Epidermal melanocyte (primary cell): ENCODE results near the gene PARM1.

Experiments
- DNase-seq: peaks from one replicate; pipeline ENCODE4 v3.0.0; 2011; ENCODE audit warnings: low spot score; ENCODE audit not compliant: insufficient read length

PARM1 gene

DNA sequence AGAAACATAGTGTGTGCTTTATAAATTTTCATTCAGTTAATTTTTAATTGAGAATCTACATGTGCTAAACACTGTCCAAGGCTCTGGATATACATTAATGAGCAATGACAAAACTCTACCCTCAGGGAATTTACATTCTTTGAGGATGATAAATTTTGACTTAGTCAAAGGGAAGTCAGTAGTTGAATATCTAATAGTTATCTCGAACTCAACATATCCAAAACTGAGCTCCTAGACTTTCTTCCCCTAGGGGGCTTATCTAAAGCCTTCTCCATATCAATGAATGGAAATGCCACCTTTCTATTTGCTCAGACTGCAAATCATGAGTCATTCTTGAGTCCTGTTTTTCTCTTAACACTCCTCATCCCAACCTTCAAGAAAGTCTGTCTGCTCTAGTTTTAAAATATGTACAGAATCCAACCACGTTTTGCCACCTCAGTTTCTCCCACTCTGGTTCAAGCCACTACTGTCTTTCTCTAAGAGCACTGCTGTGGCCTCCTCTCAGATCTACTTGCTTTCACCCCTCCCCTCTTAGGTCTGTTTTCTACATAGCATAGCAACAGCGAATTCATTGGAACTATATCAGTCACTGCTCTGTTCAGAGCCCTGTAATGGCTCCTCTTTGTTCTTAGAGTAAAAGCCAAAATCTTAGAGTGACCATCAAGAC lies 9.5 kb downstream of the PARM1 start:
- no peak for DNase-seq

- DNase-seq, result no peak
These were observed 10.0 kb downstream of the PARM1 start for GRCh38 chr4:74942918-74943253.

DNA sequence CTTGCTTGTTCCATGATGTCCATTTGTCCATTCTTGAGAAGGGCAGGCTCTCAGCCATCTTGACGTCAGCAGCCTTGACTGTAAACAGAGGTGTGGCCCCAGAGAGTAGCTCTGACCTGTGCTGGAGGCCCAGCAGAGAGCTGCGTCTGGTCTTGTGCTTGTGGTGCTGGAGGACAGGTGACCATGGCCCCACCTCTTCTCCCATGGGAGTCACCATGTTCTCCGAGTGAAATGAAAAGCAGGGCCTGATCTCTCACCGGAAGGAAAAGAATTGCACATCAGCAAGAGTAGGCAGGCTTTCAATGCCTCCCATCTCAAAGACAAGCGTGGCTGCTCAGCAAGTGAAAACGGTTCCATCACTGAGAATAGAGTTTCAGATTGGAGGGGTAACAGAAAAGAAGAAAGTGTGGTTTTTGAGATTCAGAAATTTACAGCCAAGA lies 11.5 kb downstream of the PARM1 start:
- no peak for DNase-seq

DNA sequence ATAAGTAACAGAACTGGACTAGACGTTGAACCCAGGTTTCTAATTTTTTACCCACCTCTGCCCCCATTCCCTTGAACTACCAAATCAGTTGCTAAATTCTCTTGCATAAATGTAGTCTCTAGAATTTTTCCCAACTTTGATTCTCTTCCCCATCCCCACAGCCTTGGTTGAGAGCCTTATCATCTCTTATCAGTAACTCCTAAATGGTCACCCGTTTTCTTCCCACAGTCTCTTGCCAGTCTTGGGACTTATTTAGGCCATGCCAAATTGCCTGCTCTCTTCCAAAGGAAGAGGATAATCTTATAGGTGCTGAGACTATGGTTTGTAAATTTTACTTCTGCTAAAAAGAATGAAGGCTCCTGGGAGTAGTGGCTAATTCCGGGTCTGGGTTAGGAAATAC lies 13.3 kb downstream of the PARM1 start:
- no peak for DNase-seq

- DNase-seq, result no peak
These were observed 14.9 kb downstream of the PARM1 start for GRCh38 chr4:74947798-74948197.

- DNase-seq, result no peak
These were observed 15.3 kb downstream of the PARM1 start for GRCh38 chr4:74948236-74948635.

- DNase-seq, result no peak
These were observed 17.3 kb downstream of the PARM1 start for GRCh38 chr4:74950200-74950599.

GRCh38 chr4:74950882-74951281 lies 18.0 kb downstream of the PARM1 start:
- DNase-seq, result no peak

GRCh38 chr4:74953647-74954046 lies 20.7 kb downstream of the PARM1 start:
- no peak for DNase-seq

- no peak for DNase-seq
These were observed 26.0 kb downstream of the PARM1 start for GRCh38 chr4:74958881-74959280.

GRCh38 chr4:74961230-74961629 lies 28.3 kb downstream of the PARM1 start:
- no peak for DNase-seq

DNA sequence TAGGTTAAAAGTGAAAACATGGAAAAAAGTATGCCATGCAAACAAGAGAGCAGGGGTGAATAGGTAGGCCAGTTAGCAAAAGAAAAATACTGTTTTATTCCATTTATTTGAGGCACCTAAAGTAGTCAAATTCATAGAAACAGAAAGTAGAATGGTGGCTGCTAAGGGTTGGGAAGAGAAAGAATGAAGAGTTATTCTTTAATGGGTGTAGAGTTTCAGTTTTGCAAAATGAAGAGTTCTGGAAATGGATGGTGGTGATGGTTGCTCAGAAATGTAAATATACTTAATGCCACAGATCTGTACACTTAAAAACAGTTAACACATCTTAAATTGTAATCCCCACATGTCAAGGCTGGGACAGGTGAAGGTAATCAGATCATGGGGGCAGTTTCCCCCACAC lies 29.7 kb downstream of the PARM1 start:
- DNase-seq, result no peak

DNA sequence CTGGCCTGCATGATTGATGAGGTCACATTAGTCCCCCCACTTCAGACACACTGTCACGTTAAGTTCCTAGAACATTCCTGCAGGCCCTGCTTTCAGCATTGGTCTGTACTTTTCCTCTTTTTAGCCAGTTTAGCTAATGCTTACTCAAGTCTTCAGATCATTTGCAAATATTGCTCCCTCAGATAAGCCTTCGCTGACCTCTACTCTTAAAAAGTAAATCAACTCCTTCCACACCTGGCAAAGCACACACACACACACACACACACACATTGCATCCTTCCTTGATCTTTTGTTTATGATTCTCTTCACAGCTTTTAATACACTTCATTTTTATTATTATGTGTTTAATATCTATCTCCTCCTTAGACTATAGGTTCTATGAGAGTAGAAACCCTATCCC lies 31.4 kb downstream of the PARM1 start:
- DNase-seq, result no peak

- no peak for DNase-seq
These were observed 34.4 kb downstream of the PARM1 start for GRCh38 chr4:74967324-74967723.

- DNase-seq, result no peak
These were observed 35.7 kb downstream of the PARM1 start for GRCh38 chr4:74968456-74969164.

GRCh38 chr4:74969507-74970474 lies 36.9 kb downstream of the PARM1 start:
- DNase-seq, result no peak

- no peak for DNase-seq
These were observed 37.7 kb downstream of the PARM1 start for GRCh38 chr4:74970577-74970976.

DNA sequence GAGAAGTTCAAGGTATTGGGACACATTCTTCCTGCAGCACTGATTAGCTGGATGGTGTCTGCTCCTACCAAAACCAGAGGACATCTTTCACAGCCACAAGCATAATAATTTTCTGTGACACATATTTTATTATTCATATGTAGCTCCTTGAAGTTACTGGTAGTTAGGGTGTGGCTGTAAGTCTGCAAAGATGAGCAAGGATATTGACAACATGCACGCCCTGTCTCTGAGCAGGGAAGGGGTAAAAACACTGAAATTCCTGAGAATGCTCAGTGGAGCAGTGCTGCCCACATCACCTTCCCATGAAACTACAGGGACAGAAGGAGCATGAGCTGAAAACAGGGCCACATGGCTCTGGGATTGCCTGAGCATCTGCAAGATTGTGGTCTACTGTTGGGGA lies 38.9 kb downstream of the PARM1 start:
- DNase-seq, result no peak

- no peak for DNase-seq
These were observed 42.2 kb downstream of the PARM1 start for GRCh38 chr4:74975082-74975481.

DNA sequence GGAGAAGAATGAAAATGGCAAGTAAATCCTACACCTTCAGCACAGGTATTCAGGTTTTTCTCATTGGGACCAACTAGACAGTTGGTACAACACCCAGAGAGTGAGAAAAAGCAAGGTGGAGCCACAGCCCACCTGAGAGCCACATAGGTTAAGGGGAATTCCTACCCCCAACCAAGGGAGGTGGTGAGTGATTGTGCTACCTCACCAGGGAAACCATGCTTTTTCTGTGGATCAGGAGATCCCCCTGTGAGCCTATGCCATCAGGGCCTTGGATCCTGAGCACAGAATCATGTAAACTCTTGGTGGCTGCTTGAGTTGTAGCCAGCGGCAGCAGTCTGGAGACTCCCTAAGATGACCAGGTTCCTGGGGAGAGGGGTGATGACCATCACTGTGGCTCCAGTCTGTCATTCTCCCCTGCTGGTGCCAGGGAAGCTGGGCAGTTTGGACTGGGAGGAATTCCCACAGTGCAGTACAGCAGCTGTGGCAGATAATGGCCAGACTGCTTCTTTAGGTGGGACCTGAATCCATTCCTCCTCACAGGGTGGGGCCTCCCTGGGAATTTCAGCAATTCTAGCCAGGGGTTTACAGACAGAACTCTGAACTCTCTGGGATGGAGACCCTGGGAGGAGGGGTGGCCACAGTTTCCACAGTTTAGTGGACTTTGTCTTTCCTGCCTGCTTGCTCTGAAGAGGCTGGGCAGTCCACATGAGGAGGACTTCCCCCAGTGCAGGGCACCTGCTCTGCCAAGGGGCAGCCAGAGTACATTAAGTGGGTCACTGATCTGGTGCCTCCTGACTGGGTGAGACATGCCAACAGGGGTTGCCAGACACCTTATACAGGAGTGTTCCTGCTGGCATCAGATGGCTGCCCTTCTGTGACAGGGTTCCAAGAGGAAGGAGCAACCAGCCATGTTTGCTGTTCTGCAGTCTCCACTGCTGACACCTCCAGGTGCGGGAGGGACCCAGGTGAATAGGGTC lies 43.2 kb downstream of the PARM1 start:
- no peak for DNase-seq
